ENCODE measurements around the gene SULT4A1. TPM values are rescaled to one million over a fixed set of nuclear protein-coding genes. Genes with fewer than 3 reads are reported as not detected.

Gene SULT4A1
- total RNA-seq, 2 experiments from 2014 or later = not detected

- Histone ChIP-seq H2AFZ (ENCODE audit: low read length) (no peak overlapping the region), H3K9me2 (ENCODE audit: insufficient read depth, low read length) (no peaks in the 10 kb centered on the region), H3K9me3 (ENCODE audit: low read length) (0 out of 2 replicates have a peak, but pooled peaks cover 6% of the 10 kb centered on the region), H3K36me3 (ENCODE audit: insufficient read depth, low read length) (no peaks in the 10 kb centered on the region), H3K79me2 (ENCODE audit: insufficient read depth, low read depth, low read length) (no peaks in the 10 kb centered on the region), H4K20me1 (ENCODE audit: insufficient read depth, low read length) (no peaks in the 10 kb centered on the region), H3K27ac (ENCODE audit: low read depth, low read length, poor library complexity, severe bottlenecking) (no peak overlapping the region), H3K4me3 (ENCODE audit: low read depth, low read length, poor library complexity, severe bottlenecking) (no peak overlapping the region), H3K4me1 (ENCODE audit: insufficient read depth, low read length, poor library complexity, severe bottlenecking) (peaks cover 10% of the 10 kb centered on the region), H3K4me2 (ENCODE audit: low read length) (no peak overlapping the region)
- intact Hi-C loops (cut with micrococcal nuclease; ENCODE audit: unreplicated experiment) = no loop called here
- TF ChIP-seq EZH2phosphoT487 (IDR thresholded peaks at IDR 0.05; ENCODE audit: borderline replicate concordance, low read depth, low read length) = no peak
- TF ChIP-seq CTCF (conservative IDR thresholded peaks at IDR 0.05; ENCODE audit: low read length) = no peak
- no TSS peak for BruUV-seq (replicated peaks)
- DNase-seq (ENCODE audit: low spot score) = no peak
- CTCF ChIA-PET (ENCODE audit: unreplicated experiment) = no interaction called here
- POLR2A ChIA-PET = interaction anchor here (0.7 kb wide), 1 partner anchor 791 kb away, joined by 4 read pairs; no protein-coding TSS in a partner anchor
Observed at GRCh38 chr22:43802897-43803495, 59.3 kb downstream of the SULT4A1 start.

- Histone ChIP-seq H3K36me3 (ENCODE audit: insufficient read depth, low read length) (no peaks in the 10 kb centered on the region), H2AFZ (ENCODE audit: low read length) (no peak overlapping the region), H3K9me2 (ENCODE audit: insufficient read depth, low read length) (no peaks in the 10 kb centered on the region), H3K4me3 (ENCODE audit: low read depth, low read length, poor library complexity, severe bottlenecking) (no peak overlapping the region), H3K27ac (ENCODE audit: low read depth, low read length, poor library complexity, severe bottlenecking) (no peak overlapping the region), H3K4me1 (ENCODE audit: insufficient read depth, low read length, poor library complexity, severe bottlenecking) (peaks cover 10% of the 10 kb centered on the region), H3K4me2 (ENCODE audit: low read length) (no peak overlapping the region), H3K79me2 (ENCODE audit: insufficient read depth, low read depth, low read length) (no peaks in the 10 kb centered on the region), H4K20me1 (ENCODE audit: insufficient read depth, low read length) (no peaks in the 10 kb centered on the region), H3K9me3 (ENCODE audit: low read length) (0 out of 2 replicates have a peak, but pooled peaks cover 6% of the 10 kb centered on the region)
- no peak for DNase-seq (ENCODE audit: low spot score)
- ChIA-PET POLR2A (no interaction called here), CTCF (ENCODE audit: unreplicated experiment) (no interaction called here)
- intact Hi-C loops (cut with micrococcal nuclease; ENCODE audit: unreplicated experiment) = no loop called here
- BruUV-seq (replicated peaks) = no TSS peak
- TF ChIP-seq EZH2phosphoT487 (IDR thresholded peaks at IDR 0.05; ENCODE audit: borderline replicate concordance, low read depth, low read length) = no peak
- no peak for TF ChIP-seq CTCF (conservative IDR thresholded peaks at IDR 0.05; ENCODE audit: low read length)
Observed at GRCh38 chr22:43800970-43801369, 61.3 kb downstream of the SULT4A1 start.

GRCh38 chr22:43798492-43798891 is 63.8 kb downstream of the SULT4A1 start:
- 0 out of 2 replicates have a peak, but pooled peaks cover 6% of the 10 kb centered on the region for H3K9me3 ChIP-seq (ENCODE audit: low read length)
- no peaks in the 10 kb centered on the region for H3K9me2 ChIP-seq (ENCODE audit: insufficient read depth, low read length)
- BruUV-seq (replicated peaks) = no TSS peak
- H2AFZ ChIP-seq (ENCODE audit: low read length) = no peak overlapping the region
- H3K4me3 ChIP-seq (ENCODE audit: low read depth, low read length, poor library complexity, severe bottlenecking) = no peak overlapping the region
- intact Hi-C loops (cut with micrococcal nuclease; ENCODE audit: unreplicated experiment) = no loop called here
- ChIA-PET CTCF (ENCODE audit: unreplicated experiment) (no interaction called here), POLR2A (no interaction called here)
- H3K4me1 ChIP-seq (ENCODE audit: insufficient read depth, low read length, poor library complexity, severe bottlenecking) = peaks cover 10% of the 10 kb centered on the region
- H3K36me3 ChIP-seq (ENCODE audit: insufficient read depth, low read length) = no peaks in the 10 kb centered on the region
- TF ChIP-seq CTCF (conservative IDR thresholded peaks at IDR 0.05; ENCODE audit: low read length) (no peak), EZH2phosphoT487 (IDR thresholded peaks at IDR 0.05; ENCODE audit: borderline replicate concordance, low read depth, low read length) (no peak)
- 0 out of 2 replicates have a peak overlapping the region, but pooled peaks have one; percentile 8 for H3K4me2 ChIP-seq (ENCODE audit: low read length)
- no peaks in the 10 kb centered on the region for H4K20me1 ChIP-seq (ENCODE audit: insufficient read depth, low read length)
- no peaks in the 10 kb centered on the region for H3K79me2 ChIP-seq (ENCODE audit: insufficient read depth, low read depth, low read length)
- DNase-seq (ENCODE audit: low spot score) = peak; percentile 46
- H3K27ac ChIP-seq (ENCODE audit: low read depth, low read length, poor library complexity, severe bottlenecking) = no peak overlapping the region
